Measurements from ENCODE around the gene CPSF7. TPM values are rescaled to one million over a fixed set of nuclear protein-coding genes. Genes with fewer than 3 reads are reported as not detected.
"Not testable (repeated sequence)": the region's sequence is repeated elsewhere in the genome, so short reads cannot be mapped to it uniquely, and the experiment has no call there.

The CPSF7 gene
- polyA plus RNA-seq, 3 donors, result 90.3 to 98.1 (median 91.8) TPM

- no peak for DNase-seq (ENCODE audit: low read depth in 3 of 3, low spot score in 2 of 3)
Measured at GRCh38 chr11:61390161-61390560, 39.6 kb downstream of the CPSF7 start.

GRCh38 chr11:61384271-61385242 is 45.2 kb downstream of the CPSF7 start:
- no peak for DNase-seq (ENCODE audit: low read depth in 3 of 3, low spot score in 2 of 3)

GRCh38 chr11:61383859-61384258 is 45.9 kb downstream of the CPSF7 start:
- not testable (repeated sequence) for DNase-seq (ENCODE audit: low read depth in 3 of 3, low spot score in 2 of 3)

- no peak for DNase-seq (ENCODE audit: low read depth in 3 of 3, low spot score in 2 of 3)
Measured at GRCh38 chr11:61380884-61381283, 48.9 kb downstream of the CPSF7 start.

- no peak for DNase-seq (ENCODE audit: low read depth in 3 of 3, low spot score in 2 of 3)
Measured at GRCh38 chr11:61378713-61379313, 51.0 kb downstream of the CPSF7 start.

GRCh38 chr11:61377461-61378160 is 52.2 kb downstream of the CPSF7 start:
- DNase-seq (ENCODE audit: low read depth in 3 of 3, low spot score in 2 of 3), result no peak

GRCh38 chr11:61375761-61376108 is 54.0 kb downstream of the CPSF7 start:
- no peak for DNase-seq (ENCODE audit: low read depth in 3 of 3, low spot score in 2 of 3)

- DNase-seq (ENCODE audit: low read depth in 3 of 3, low spot score in 2 of 3), result no peak
Measured at GRCh38 chr11:61372659-61373420, 56.9 kb downstream of the CPSF7 start.

- DNase-seq (ENCODE audit: low read depth in 3 of 3, low spot score in 2 of 3), result no peak
Measured at GRCh38 chr11:61370349-61371005, 59.3 kb downstream of the CPSF7 start.

- no peak for DNase-seq (ENCODE audit: low read depth in 3 of 3, low spot score in 2 of 3)
Measured at GRCh38 chr11:61369372-61370348, 60.1 kb downstream of the CPSF7 start.

- DNase-seq (ENCODE audit: low read depth in 3 of 3, low spot score in 2 of 3), result no peak
Measured at GRCh38 chr11:61368646-61369045, 61.1 kb downstream of the CPSF7 start.

- no peak for DNase-seq (ENCODE audit: low read depth in 3 of 3, low spot score in 2 of 3)
Measured at GRCh38 chr11:61367406-61367805, 62.4 kb downstream of the CPSF7 start.

- DNase-seq (ENCODE audit: low read depth in 3 of 3, low spot score in 2 of 3), result no peak
Measured at GRCh38 chr11:61364012-61364675, 65.6 kb downstream of the CPSF7 start.

GRCh38 chr11:61362542-61362875 is 67.3 kb downstream of the CPSF7 start:
- DNase-seq (ENCODE audit: low read depth in 3 of 3, low spot score in 2 of 3), result no peak

- peak; percentile 83 to 88 (median 84) for DNase-seq (ENCODE audit: low read depth in 3 of 3, low spot score in 2 of 3)
Measured at GRCh38 chr11:61361741-61362541, 67.8 kb downstream of the CPSF7 start, which contains the start of the genes CYB561A3 and TMEM138. Gene CYB561A3, minus strand, starts transcription at chr11:61361882. Its CDS starts 5,169 bp downstream, at chr11:61356713. Gene TMEM138, plus strand, starts transcription at chr11:61362374. Its CDS starts 2,017 bp downstream, at chr11:61364391.

GRCh38 chr11:61361237-61361740 is 68.5 kb downstream of the CPSF7 start:
- no peak for DNase-seq (ENCODE audit: low read depth in 3 of 3, low spot score in 2 of 3)

GRCh38 chr11:61359516-61359915 is 70.3 kb downstream of the CPSF7 start:
- no peak for DNase-seq (ENCODE audit: low read depth in 3 of 3, low spot score in 2 of 3)
